LoVo (cell line): ENCODE results near the gene NPM1.

Experiments
- DNase-seq: peaks from one replicate; pipeline ENCODE4 v3.0.0-alpha.2; 2016; ENCODE audit warnings: low spot score

The NPM1 gene

GRCh38 chr5:171428168-171428696 lies 40.6 kb downstream of the NPM1 start:
- DNase-seq = no peak

GRCh38 chr5:171428809-171429542 lies 41.3 kb downstream of the NPM1 start:
- no peak for DNase-seq

GRCh38 chr5:171429543-171429910 lies 41.9 kb downstream of the NPM1 start:
- DNase-seq = no peak

GRCh38 chr5:171431251-171431777 lies 43.7 kb downstream of the NPM1 start:
- no peak for DNase-seq

GRCh38 chr5:171432076-171432475 lies 44.4 kb downstream of the NPM1 start:
- DNase-seq = no peak

GRCh38 chr5:171432583-171433351 lies 45.1 kb downstream of the NPM1 start:
- DNase-seq = no peak

- no peak for DNase-seq
Measured at GRCh38 chr5:171433352-171433698, 45.7 kb downstream of the NPM1 start.

GRCh38 chr5:171433982-171434676 lies 46.5 kb downstream of the NPM1 start:
- DNase-seq = no peak

- DNase-seq = no peak
Measured at GRCh38 chr5:171434874-171435273, 47.2 kb downstream of the NPM1 start.

GRCh38 chr5:171435908-171436307 lies 48.3 kb downstream of the NPM1 start:
- no peak for DNase-seq

GRCh38 chr5:171436804-171437285 lies 49.2 kb downstream of the NPM1 start:
- DNase-seq = no peak

- no peak for DNase-seq
Measured at GRCh38 chr5:171437286-171437821, 49.7 kb downstream of the NPM1 start.

GRCh38 chr5:171438738-171439137 lies 51.1 kb downstream of the NPM1 start:
- DNase-seq = no peak

- no peak for DNase-seq
Measured at GRCh38 chr5:171441246-171441791, 53.7 kb downstream of the NPM1 start.

GRCh38 chr5:171442287-171443042 lies 54.8 kb downstream of the NPM1 start:
- DNase-seq = no peak

- DNase-seq = no peak
Measured at GRCh38 chr5:171444582-171444981, 56.9 kb downstream of the NPM1 start.

- no peak for DNase-seq
Measured at GRCh38 chr5:171445644-171446516, 58.2 kb downstream of the NPM1 start.

GRCh38 chr5:171447226-171447625 lies 59.6 kb downstream of the NPM1 start:
- no peak for DNase-seq

- no peak for DNase-seq
Measured at GRCh38 chr5:171449426-171449825, 61.8 kb downstream of the NPM1 start.
